ENCODE results near the gene GRB10. TPM values are rescaled to one million over a fixed set of nuclear protein-coding genes. Genes with fewer than 3 reads are reported as not detected.
"Not testable (repeated sequence)": the region's sequence is repeated elsewhere in the genome, so short reads cannot be mapped to it uniquely, and the experiment has no call there.

GRB10 gene
- total and polyA plus RNA-seq, 3 experiments from 2014 or later = 0.20 to 0.49 (median 0.20) TPM

GRCh38 chr7:50743893-50744292 is 38.8 kb downstream of the GRB10 start:
- Histone ChIP-seq H3K4me1 (ENCODE audit: insufficient read depth, low read length) (peaks cover 22% of the 10 kb centered on the region), H3K9me3 (ENCODE audit: low read length) (no peaks in the 10 kb centered on the region), H3K4me3 (ENCODE audit: low read length) (no peak overlapping the region), H3K36me3 (ENCODE audit: insufficient read depth, low read length) (no peaks in the 10 kb centered on the region), H3K27ac (ENCODE audit: low read depth, low read length) (no peak overlapping the region), H3K27me3 (ENCODE audit: insufficient read depth, low read length, poor library complexity, severe bottlenecking) (no peaks in the 10 kb centered on the region)
- no peaks in the 10 kb centered on the region for H3K9me3 Mint-ChIP-seq
- H3K4me1 Mint-ChIP-seq = peaks cover 20 to 27% (median 20%) of the 10 kb centered on the region in 3 donors
- no peaks in the 10 kb centered on the region for H3K27me3 Mint-ChIP-seq
- no peak overlapping the region for H3K4me3 Mint-ChIP-seq
- POLR2A ChIA-PET = no interaction called here
- no peak for DNase-seq
- CTCF ChIA-PET = no interaction called here
- H3K36me3 Mint-ChIP-seq = no peaks in the 10 kb centered on the region
- peak overlapping the region in 3 of 8 donors; percentile 15 to 42 (median 24) for H3K27ac Mint-ChIP-seq

- peak overlapping the region in 1 of 8 donors; percentile 19 for H3K27ac Mint-ChIP-seq
- Histone ChIP-seq H3K27ac (ENCODE audit: low read depth, low read length) (no peak overlapping the region), H3K4me3 (ENCODE audit: low read length) (no peak overlapping the region), H3K9me3 (ENCODE audit: low read length) (no peaks in the 10 kb centered on the region), H3K4me1 (ENCODE audit: insufficient read depth, low read length) (peaks cover 22% of the 10 kb centered on the region), H3K27me3 (ENCODE audit: insufficient read depth, low read length, poor library complexity, severe bottlenecking) (no peaks in the 10 kb centered on the region), H3K36me3 (ENCODE audit: insufficient read depth, low read length) (no peaks in the 10 kb centered on the region)
- H3K9me3 Mint-ChIP-seq = no peaks in the 10 kb centered on the region
- CTCF ChIA-PET = no interaction called here
- no peaks in the 10 kb centered on the region for H3K36me3 Mint-ChIP-seq
- H3K4me1 Mint-ChIP-seq = peaks cover 20 to 27% (median 20%) of the 10 kb centered on the region in 3 donors
- H3K4me3 Mint-ChIP-seq = no peak overlapping the region
- no peaks in the 10 kb centered on the region for H3K27me3 Mint-ChIP-seq
- no peak for DNase-seq
- POLR2A ChIA-PET = no interaction called here
Measured at GRCh38 chr7:50743016-50743415, 39.7 kb downstream of the GRB10 start.

GRCh38 chr7:50742401-50742800 is 40.3 kb downstream of the GRB10 start:
- ChIA-PET CTCF (no interaction called here), POLR2A (no interaction called here)
- Mint-ChIP-seq H3K4me3 (no peak overlapping the region), H3K36me3 (no peaks in the 10 kb centered on the region), H3K27me3 (peaks cover 0 to under 1% of the 10 kb centered on the region in 2 donors), H3K9me3 (no peaks in the 10 kb centered on the region), H3K4me1 (peaks cover 20 to 27% (median 20%) of the 10 kb centered on the region in 3 donors), H3K27ac (peak overlapping the region in 1 of 8 donors; percentile 59)
- H3K27me3 ChIP-seq (ENCODE audit: insufficient read depth, low read length, poor library complexity, severe bottlenecking) = no peaks in the 10 kb centered on the region
- no peak overlapping the region for H3K27ac ChIP-seq (ENCODE audit: low read depth, low read length)
- no peaks in the 10 kb centered on the region for H3K36me3 ChIP-seq (ENCODE audit: insufficient read depth, low read length)
- H3K4me3 ChIP-seq (ENCODE audit: low read length) = no peak overlapping the region
- no peak for DNase-seq
- peaks cover 22% of the 10 kb centered on the region for H3K4me1 ChIP-seq (ENCODE audit: insufficient read depth, low read length)
- H3K9me3 ChIP-seq (ENCODE audit: low read length) = no peaks in the 10 kb centered on the region

DNA sequence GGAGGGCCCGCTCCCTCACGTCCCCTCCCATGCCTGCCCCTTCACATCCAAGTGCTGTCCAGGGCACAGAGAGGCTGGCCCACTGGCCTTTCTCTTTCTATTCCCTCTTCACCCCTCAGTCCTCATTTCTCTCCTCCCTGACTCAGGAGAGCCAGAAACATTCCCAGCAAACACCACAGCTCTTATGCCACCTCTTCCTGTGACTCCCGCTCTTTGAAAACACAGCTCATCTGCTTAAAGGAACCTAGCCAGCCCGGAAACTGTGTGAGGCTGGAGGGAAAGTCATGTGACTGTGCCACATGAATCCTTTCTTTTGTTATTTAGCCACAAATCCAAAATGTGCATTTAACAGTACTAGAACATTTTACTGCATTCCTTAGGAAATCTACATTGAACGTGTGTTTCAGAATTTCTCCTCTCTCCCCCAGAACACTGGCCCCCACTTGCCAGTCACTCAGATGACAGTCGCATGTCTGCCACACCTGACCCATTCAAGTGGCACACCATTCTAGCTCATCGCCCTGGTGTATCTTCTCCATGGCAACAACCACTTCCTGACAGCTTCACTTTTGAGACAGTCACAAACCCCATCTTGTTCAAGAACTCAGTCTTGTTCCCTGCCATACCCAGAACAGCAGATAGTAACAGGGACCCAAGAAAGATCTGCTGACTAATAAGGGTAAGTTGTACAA is 42.8 kb downstream of the GRB10 start:
- Mint-ChIP-seq H3K4me1 (peaks cover 20 to 27% (median 21%) of the 10 kb centered on the region in 3 donors), H3K9me3 (no peaks in the 10 kb centered on the region), H3K36me3 (no peaks in the 10 kb centered on the region), H3K4me3 (peak overlapping the region; percentile 32 to 75 (median 60)), H3K27me3 (peaks cover 0 to 1% of the 10 kb centered on the region in 2 donors), H3K27ac (peak overlapping the region; percentile 70 to 99 (median 92))
- H3K9me3 ChIP-seq (ENCODE audit: low read length) = no peaks in the 10 kb centered on the region
- ChIA-PET CTCF (interaction anchor here (1.0 to 1.5 kb wide), 2 partner anchors 18 to 272 kb away, joined by 3 to 4 read pairs; no protein-coding TSS in a partner anchor), POLR2A (no interaction called here)
- no peaks in the 10 kb centered on the region for H3K36me3 ChIP-seq (ENCODE audit: insufficient read depth, low read length)
- H3K27me3 ChIP-seq (ENCODE audit: insufficient read depth, low read length, poor library complexity, severe bottlenecking) = no peaks in the 10 kb centered on the region
- DNase-seq = peak; percentile 4 to 92 (median 84)
- H3K4me1 ChIP-seq (ENCODE audit: insufficient read depth, low read length) = peaks cover 22% of the 10 kb centered on the region
- peak overlapping the region; percentile 42 for H3K4me3 ChIP-seq (ENCODE audit: low read length)
- H3K27ac ChIP-seq (ENCODE audit: low read depth, low read length) = peak overlapping the region; percentile 38

DNA sequence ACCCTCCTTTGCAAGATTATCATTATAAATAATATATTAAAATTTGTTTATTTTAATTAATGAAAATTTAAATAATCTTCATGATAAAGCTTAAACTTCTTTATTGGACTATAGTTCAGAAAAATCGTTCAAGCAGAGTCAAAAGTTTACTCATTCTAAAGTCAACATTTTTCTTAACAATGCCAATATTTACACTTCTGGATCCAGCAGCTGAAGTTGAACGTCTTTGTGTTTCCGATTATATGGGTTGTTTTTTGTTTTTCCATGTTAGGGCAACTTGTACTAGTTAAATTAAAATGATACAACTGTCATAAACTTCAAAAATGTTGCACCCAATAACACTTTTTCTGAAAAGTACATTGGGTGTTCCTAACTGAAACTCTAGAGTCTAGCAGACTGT is 43.8 kb downstream of the GRB10 start:
- no peak for DNase-seq
- Mint-ChIP-seq H3K27ac (peak overlapping the region; percentile 56 to 99 (median 92)), H3K9me3 (no peaks in the 10 kb centered on the region), H3K36me3 (no peaks in the 10 kb centered on the region), H3K4me3 (peak overlapping the region in 1 of 7 donors; percentile 60), H3K27me3 (peaks cover 0 to 1% of the 10 kb centered on the region in 2 donors), H3K4me1 (peaks cover 20 to 27% (median 21%) of the 10 kb centered on the region in 3 donors)
- no peak overlapping the region for H3K4me3 ChIP-seq (ENCODE audit: low read length)
- H3K27ac ChIP-seq (ENCODE audit: low read depth, low read length) = no peak overlapping the region
- peaks cover 22% of the 10 kb centered on the region for H3K4me1 ChIP-seq (ENCODE audit: insufficient read depth, low read length)
- H3K27me3 ChIP-seq (ENCODE audit: insufficient read depth, low read length, poor library complexity, severe bottlenecking) = no peaks in the 10 kb centered on the region
- H3K36me3 ChIP-seq (ENCODE audit: insufficient read depth, low read length) = no peaks in the 10 kb centered on the region
- ChIA-PET CTCF (no interaction called here), POLR2A (no interaction called here)
- no peaks in the 10 kb centered on the region for H3K9me3 ChIP-seq (ENCODE audit: low read length)

- H3K4me3 ChIP-seq (ENCODE audit: low read length); H3K36me3 ChIP-seq (ENCODE audit: insufficient read depth, low read length); H3K4me3 Mint-ChIP-seq; H3K27ac ChIP-seq (ENCODE audit: low read depth, low read length); H3K9me3 Mint-ChIP-seq; POLR2A ChIA-PET; CTCF ChIA-PET; H3K27me3 Mint-ChIP-seq; H3K27me3 ChIP-seq (ENCODE audit: insufficient read depth, low read length, poor library complexity, severe bottlenecking); H3K9me3 ChIP-seq (ENCODE audit: low read length); DNase-seq; H3K36me3 Mint-ChIP-seq: not testable (repeated sequence)
- Mint-ChIP-seq H3K27ac (peak overlapping the region in 1 of 8 donors; percentile 47), H3K4me1 (peaks cover 17 to 19% (median 17%) of the 10 kb centered on the region in 3 donors)
- H3K4me1 ChIP-seq (ENCODE audit: insufficient read depth, low read length) = peaks cover 17% of the 10 kb centered on the region
Measured at GRCh38 chr7:50735836-50736235, 46.9 kb downstream of the GRB10 start.

DNA sequence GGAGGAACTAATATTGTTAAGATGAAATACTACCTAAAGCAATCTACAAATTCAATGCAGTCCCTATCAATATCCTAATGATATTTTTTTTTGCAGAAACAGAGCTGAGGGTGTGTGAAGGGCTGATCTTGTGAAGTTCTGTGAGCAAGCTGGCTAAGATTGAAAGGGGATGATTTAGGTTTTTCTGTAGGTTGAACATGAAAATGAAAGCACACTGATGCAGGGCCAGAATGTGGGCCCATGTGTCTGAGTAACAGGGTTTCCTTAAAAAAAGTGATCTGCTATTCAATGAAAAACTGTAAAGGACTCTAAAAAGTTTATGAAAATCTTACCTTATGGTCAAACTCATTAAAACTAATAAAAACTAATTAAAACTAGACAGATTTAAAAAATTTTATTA is 47.4 kb downstream of the GRB10 start:
- Histone ChIP-seq H3K4me3 (ENCODE audit: low read length) (no peak overlapping the region), H3K27ac (ENCODE audit: low read depth, low read length) (no peak overlapping the region), H3K27me3 (ENCODE audit: insufficient read depth, low read length, poor library complexity, severe bottlenecking) (no peaks in the 10 kb centered on the region), H3K36me3 (ENCODE audit: insufficient read depth, low read length) (no peaks in the 10 kb centered on the region), H3K4me1 (ENCODE audit: insufficient read depth, low read length) (peaks cover 12% of the 10 kb centered on the region), H3K9me3 (ENCODE audit: low read length) (no peaks in the 10 kb centered on the region)
- POLR2A ChIA-PET = no interaction called here
- H3K4me1 Mint-ChIP-seq = peaks cover 13 to 14% (median 14%) of the 10 kb centered on the region in 3 donors
- no peak for DNase-seq
- no peak overlapping the region for H3K4me3 Mint-ChIP-seq
- peaks cover 0 to 4% of the 10 kb centered on the region in 2 donors for H3K27me3 Mint-ChIP-seq
- H3K9me3 Mint-ChIP-seq = no peaks in the 10 kb centered on the region
- CTCF ChIA-PET = no interaction called here
- no peaks in the 10 kb centered on the region for H3K36me3 Mint-ChIP-seq
- H3K27ac Mint-ChIP-seq = peak overlapping the region in 1 of 8 donors; percentile 30

GRCh38 chr7:50734246-50734645 is 48.5 kb downstream of the GRB10 start:
- Histone ChIP-seq H3K4me3 (ENCODE audit: low read length) (no peak overlapping the region), H3K36me3 (ENCODE audit: insufficient read depth, low read length) (no peaks in the 10 kb centered on the region), H3K27me3 (ENCODE audit: insufficient read depth, low read length, poor library complexity, severe bottlenecking) (no peaks in the 10 kb centered on the region), H3K27ac (ENCODE audit: low read depth, low read length) (no peak overlapping the region), H3K4me1 (ENCODE audit: insufficient read depth, low read length) (peaks cover 3% of the 10 kb centered on the region), H3K9me3 (ENCODE audit: low read length) (no peaks in the 10 kb centered on the region)
- Mint-ChIP-seq H3K9me3 (no peaks in the 10 kb centered on the region), H3K36me3 (no peaks in the 10 kb centered on the region), H3K27me3 (peaks cover 3 to 4% of the 10 kb centered on the region in 2 donors), H3K4me1 (peaks cover 2 to 3% (median 3%) of the 10 kb centered on the region in 3 donors), H3K27ac (peak overlapping the region in 1 of 8 donors; percentile 2), H3K4me3 (no peak overlapping the region)
- no peak for DNase-seq
- POLR2A ChIA-PET = no interaction called here
- CTCF ChIA-PET = no interaction called here

Measured in CD8-positive, alpha-beta memory T cell (primary cell).